Renal pelvis (tissue), 4 donors: ENCODE results near the gene STPG3. TPM values are rescaled to one million over a fixed set of nuclear protein-coding genes. Genes with fewer than 3 reads are reported as not detected.

Experiments
- DNase-seq: peaks from one replicate; pipeline ENCODE4 v3.0.0-alpha.2; 2013
- polyA plus RNA-seq, 3 donors: library from polyadenylated mRNA; unstranded; fragments of 120-200 nt; gene quantifications; one replicate each; pipeline ENCODE4 v1.2.1, GENCODE V29; 2013; ENCODE audit not compliant: insufficient read length in 3 of 3

Gene STPG3
- polyA plus RNA-seq, 3 donors = 2.8 to 3.9 (median 3.9) TPM

GRCh38 chr9:137300567-137301080 lies 49.5 kb downstream of the STPG3 start:
- DNase-seq = no peak

DNA sequence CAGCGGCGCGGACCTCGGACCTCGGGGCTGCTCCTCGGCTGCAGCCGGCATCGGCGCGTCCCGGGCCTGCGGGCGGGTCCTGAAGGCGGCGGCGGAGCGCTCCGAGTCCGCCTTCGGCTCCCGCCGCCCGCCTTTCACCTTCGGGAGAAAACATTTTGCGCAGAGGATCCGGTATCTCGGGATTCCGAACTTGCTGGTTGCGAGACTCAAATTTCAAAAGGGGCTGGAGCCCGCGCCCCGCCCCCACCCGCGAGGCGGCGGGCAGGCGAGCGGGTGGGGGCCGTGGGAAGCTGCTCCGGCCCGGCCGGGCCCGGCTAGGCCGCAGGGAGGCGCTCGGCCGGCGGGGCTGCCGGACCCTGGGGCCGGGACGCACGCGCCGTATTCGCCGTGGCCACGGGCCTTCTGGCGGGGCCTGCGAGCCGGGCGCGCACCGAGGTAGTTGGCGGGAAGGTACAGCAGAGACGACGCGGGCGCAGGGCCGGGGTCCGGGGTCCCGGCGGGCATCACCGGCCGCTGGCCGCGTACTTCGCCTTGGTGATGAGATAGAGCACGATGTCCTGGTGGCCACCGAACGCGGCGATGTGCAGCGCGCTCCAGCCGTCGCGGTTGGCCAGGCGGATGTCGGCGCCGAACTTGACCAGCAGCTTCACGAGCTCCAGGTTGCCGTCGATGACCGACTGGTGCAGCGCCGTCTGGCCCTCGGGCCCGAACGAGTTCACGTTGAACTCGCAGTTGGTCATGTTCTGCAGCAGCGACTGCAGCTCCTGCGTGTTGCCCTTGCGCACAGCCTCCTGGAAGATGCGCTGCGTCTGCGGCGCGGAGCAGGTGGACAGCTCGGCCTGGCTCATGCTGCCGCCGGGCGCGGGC lies 50.2 kb downstream of the STPG3 start:
- no peak for DNase-seq

DNA sequence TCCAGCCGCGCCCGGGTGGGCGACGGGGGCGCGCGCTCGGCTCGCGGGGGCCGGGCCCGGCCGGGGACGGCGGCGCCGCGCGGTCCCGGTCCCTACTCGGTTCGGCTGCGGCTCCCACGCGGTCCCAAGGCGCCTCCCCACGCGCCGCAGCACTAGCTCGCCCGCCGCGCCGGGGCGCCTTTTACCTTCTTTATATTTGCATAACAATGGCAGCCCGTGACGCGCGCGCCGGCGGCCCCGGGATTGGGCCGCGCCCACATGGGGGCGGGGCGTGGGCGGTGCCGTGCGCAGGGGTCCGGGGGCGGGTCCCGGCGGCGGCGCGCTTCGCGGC lies 51.0 kb downstream of the STPG3 start, which contains the start of gene NRARP:
Gene NRARP, minus strand, starts transcription at position 154 of the 331 bp plus-strand sequence. CDS start 343 bp downstream, outside the sequence.
- DNase-seq = no peak

GRCh38 chr9:137302449-137303150 lies 51.5 kb downstream of the STPG3 start:
- no peak for DNase-seq

Other genes with a start within 250 kb of the STPG3 start
- gene ABCA2, start 223.0 kb upstream of the STPG3 start, polyA plus RNA-seq = 10 to 100 TPM; 56.6 to 68.7 (median 63.6) TPM
- gene FUT7, start 219.2 kb upstream of the STPG3 start, polyA plus RNA-seq = under 1 TPM in 1 of 3 donors, not detected in 2; 0.18 TPM
- 10 to 100 TPM; 28.3 to 38.5 (median 32.0) TPM for gene NPDC1, start 205.1 kb upstream of the STPG3 start, polyA plus RNA-seq
- gene ENTPD2, start 197.2 kb upstream of the STPG3 start, polyA plus RNA-seq = 1 to 10 TPM; 5.5 to 7.4 (median 7.3) TPM
- gene SAPCD2, start 180.7 kb upstream of the STPG3 start, polyA plus RNA-seq = 10 to 100 TPM in 1 of 3 donors, 1 to 10 TPM in 2; 8.0 to 10.4 (median 10.0) TPM
- gene UAP1L1, start 173.8 kb upstream of the STPG3 start, polyA plus RNA-seq = 1 to 10 TPM; 5.4 to 8.6 (median 6.3) TPM
- 10 to 100 TPM; 56.7 to 71.5 (median 64.7) TPM for gene MAN1B1, start 164.3 kb upstream of the STPG3 start, polyA plus RNA-seq
- 10 to 100 TPM; 24.0 to 29.6 (median 27.7) TPM for gene DPP7, start 136.6 kb upstream of the STPG3 start, polyA plus RNA-seq
- under 1 TPM in 1 of 3 donors, not detected in 2; 0.36 TPM for gene GRIN1, start 112.1 kb upstream of the STPG3 start, polyA plus RNA-seq
- under 1 TPM in 1 of 3 donors, not detected in 2; 0.34 TPM for gene LRRC26, start 81.2 kb upstream of the STPG3 start, polyA plus RNA-seq
- not detected for gene TMEM210, start 79.2 kb upstream of the STPG3 start, polyA plus RNA-seq
- 10 to 100 TPM; 46.2 to 55.9 (median 51.3) TPM for gene ANAPC2, start 62.7 kb upstream of the STPG3 start, polyA plus RNA-seq
- 10 to 100 TPM; 55.4 to 69.1 (median 65.3) TPM for gene SSNA1, start 62.6 kb upstream of the STPG3 start, polyA plus RNA-seq
- gene TPRN, start 50.5 kb upstream of the STPG3 start, polyA plus RNA-seq = 10 to 100 TPM; 14.6 to 23.2 (median 22.0) TPM
- 10 to 100 TPM; 41.9 to 47.5 (median 44.7) TPM for gene TMEM203, start 45.6 kb upstream of the STPG3 start, polyA plus RNA-seq
- gene NDOR1, start 45.6 kb upstream of the STPG3 start, polyA plus RNA-seq = 10 to 100 TPM; 13.3 to 18.9 (median 17.2) TPM
- gene RNF208, start 29.0 kb upstream of the STPG3 start, polyA plus RNA-seq = 10 to 100 TPM; 12.8 to 13.8 (median 13.2) TPM
- gene CYSRT1, start 26.1 kb upstream of the STPG3 start, polyA plus RNA-seq = 10 to 100 TPM; 10.9 to 17.0 (median 16.3) TPM
- gene RNF224, start 23.8 kb upstream of the STPG3 start, polyA plus RNA-seq = 10 to 100 TPM; 10.1 to 15.2 (median 13.8) TPM
- gene SLC34A3, start 20.4 kb upstream of the STPG3 start, polyA plus RNA-seq = 10 to 100 TPM; 10.3 to 12.1 (median 11.4) TPM
- gene TUBB4B, start 10.0 kb upstream of the STPG3 start, polyA plus RNA-seq = 100 to 1,000 TPM; 383 to 516 (median 420) TPM
- 10 to 100 TPM; 57.3 to 65.4 (median 61.7) TPM for gene NELFB, start 4.0 kb downstream of the STPG3 start, polyA plus RNA-seq
- gene TOR4A, start 26.4 kb downstream of the STPG3 start, polyA plus RNA-seq = 1 to 10 TPM; 5.8 to 8.1 (median 7.3) TPM
- gene NRARP, start 51.0 kb downstream of the STPG3 start, polyA plus RNA-seq = 1 to 10 TPM; 7.4 to 9.7 (median 8.5) TPM
- gene EXD3, start 171.9 kb downstream of the STPG3 start, polyA plus RNA-seq = 10 to 100 TPM; 16.0 to 25.3 (median 25.2) TPM
- gene NOXA1, start 172.1 kb downstream of the STPG3 start, polyA plus RNA-seq = 10 to 100 TPM in 2 of 3 donors, 1 to 10 TPM in 1; 6.7 to 12.3 (median 10.7) TPM
- 1 to 10 TPM in 1 of 3 donors, under 1 TPM in 2; 0.61 to 1.0 (median 0.86) TPM for gene ENTPD8, start 190.1 kb downstream of the STPG3 start, polyA plus RNA-seq
- gene NSMF, start 208.0 kb downstream of the STPG3 start, polyA plus RNA-seq = 10 to 100 TPM; 45.9 to 55.4 (median 50.4) TPM